GM18909 (cell line): ENCODE results near the gene MED10.
A peak's percentile ranks its signal among the peaks of the same experiment; 100 is the strongest.

Source experiments
- ATAC-seq: cut with Tn5 transposase; IDR thresholded peaks from one replicate; pipeline ENCODE4 v1.9.1; 2021; ENCODE audit warnings: mild to moderate bottlenecking; ENCODE audit not compliant: unreplicated experiment, poor library complexity

MED10 gene

DNA sequence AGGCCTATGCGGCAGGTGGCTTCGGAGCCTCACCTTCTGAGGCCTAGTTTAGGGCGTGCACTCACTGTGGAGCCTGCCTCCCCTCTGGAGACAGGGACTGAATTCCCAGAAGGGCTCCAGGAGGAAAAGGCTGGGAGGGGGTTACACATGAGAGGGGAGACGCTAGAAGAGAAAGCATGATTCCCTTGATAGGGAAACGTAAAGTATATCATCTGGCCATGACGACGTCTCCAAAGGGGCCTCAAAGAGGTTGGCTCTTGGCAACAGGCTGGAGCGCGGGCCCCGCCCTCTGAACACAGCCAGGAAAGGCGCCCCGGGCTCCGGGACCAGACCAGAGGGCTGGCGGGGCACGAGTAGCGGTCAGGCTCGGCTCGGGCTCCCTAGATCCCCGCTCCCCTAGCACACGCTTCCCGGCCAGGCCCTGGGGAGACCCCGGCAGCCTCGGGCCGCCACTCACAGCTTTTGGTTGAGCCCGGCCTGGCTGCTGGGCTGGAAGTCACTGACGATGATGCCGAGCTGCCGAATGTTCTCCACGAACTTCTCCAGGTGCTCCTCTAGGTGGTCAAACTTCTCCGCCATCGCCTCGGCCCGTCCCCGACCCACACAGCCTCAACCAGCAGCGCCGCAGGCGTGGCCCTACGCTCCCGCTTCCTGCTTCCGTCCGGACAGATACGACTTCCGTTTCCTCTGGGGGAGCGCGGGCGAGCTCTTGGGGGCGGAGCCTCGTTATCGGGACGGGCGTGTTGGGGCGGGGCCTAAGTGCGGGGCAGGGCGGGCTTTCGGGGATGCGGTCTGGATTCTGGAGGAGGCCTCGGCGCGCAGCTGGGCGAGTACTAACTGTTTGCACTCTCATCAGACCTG is at the start of gene MED10:
TSS of gene MED10 (minus strand) at position 643 of the 861 bp plus-strand sequence. CDS start at position 579, 64 bp downstream.
- ATAC-seq, result peak; percentile 99

GRCh38 chr5:6427694-6428093 is 49.3 kb upstream of the MED10 start:
- no peak for ATAC-seq

- ATAC-seq, result no peak
Observed at GRCh38 chr5:6424700-6425099, 46.4 kb upstream of the MED10 start.

- no peak for ATAC-seq
Observed at GRCh38 chr5:6424110-6424659, 45.8 kb upstream of the MED10 start.

GRCh38 chr5:6423327-6424109 is 45.2 kb upstream of the MED10 start:
- no peak for ATAC-seq

DNA sequence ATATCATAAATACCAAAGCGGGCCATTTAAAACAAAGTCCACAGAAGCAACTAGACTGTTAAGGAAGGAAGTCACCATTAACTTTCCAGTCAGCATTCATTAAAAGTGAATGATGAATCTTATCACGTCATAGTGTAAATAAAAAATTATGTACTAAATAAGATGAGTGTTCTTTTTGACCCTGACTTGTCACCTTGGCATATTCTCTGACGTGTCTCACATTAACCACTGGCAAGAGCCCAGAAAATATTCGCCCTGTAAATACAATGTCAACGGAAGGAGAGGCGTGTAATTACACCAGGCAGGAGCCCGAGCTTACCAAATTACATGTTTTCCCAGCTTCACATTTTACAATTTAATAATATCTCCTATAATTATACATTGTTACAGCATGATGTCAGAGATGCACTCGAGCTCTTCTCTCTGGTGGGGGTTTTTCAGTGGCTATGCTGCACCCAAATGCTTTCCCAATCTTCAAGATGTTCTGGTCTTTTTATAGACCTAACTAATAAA is 41.0 kb upstream of the MED10 start:
- no peak for ATAC-seq

DNA sequence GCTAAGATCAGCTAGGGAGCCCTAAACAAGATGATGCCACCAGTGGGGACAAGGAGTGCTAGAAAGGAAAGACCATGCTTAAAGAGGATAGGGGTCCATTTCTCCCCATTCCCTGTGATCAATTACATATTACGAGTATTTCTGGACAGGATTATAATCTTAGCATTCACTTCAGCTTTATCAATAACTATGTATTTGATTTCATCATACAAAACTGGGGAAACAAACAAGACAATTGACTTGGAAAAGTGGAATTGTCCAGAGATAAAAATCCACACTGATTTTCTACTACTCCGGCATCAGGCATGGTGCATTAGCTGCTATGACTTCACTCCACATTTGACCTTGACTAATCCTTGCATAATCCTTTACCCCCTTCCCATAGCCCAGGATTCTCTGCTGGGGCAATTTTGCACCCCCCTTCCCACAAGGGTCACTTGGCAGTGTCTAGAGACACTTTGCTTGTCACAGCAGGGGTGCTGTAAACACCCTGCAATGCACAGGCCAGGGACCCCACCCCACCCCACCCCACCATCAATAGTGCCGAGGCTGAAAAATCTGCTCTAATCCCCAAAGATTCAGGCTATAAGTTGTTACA is 40.4 kb upstream of the MED10 start:
- ATAC-seq, result no peak

DNA sequence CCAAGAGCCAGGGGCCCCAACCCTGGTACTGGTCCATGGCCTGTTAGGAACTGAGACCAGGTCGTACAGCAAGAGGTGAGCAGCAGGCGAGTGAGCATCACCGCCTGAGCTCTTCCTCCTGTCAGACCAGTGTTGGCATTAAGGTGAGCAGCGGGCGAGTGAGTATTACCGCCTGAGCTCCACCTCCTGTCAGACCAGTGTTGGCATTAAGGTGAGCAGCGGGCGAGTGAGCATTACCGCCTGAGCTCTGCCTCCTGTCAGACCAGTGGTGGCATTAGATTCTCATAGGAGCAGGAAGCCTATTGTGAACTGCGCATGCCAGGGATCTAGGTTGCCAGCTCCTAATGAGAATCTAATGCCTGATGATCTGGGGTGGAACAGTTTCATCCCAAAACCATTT is 39.3 kb upstream of the MED10 start:
- no peak for ATAC-seq

DNA sequence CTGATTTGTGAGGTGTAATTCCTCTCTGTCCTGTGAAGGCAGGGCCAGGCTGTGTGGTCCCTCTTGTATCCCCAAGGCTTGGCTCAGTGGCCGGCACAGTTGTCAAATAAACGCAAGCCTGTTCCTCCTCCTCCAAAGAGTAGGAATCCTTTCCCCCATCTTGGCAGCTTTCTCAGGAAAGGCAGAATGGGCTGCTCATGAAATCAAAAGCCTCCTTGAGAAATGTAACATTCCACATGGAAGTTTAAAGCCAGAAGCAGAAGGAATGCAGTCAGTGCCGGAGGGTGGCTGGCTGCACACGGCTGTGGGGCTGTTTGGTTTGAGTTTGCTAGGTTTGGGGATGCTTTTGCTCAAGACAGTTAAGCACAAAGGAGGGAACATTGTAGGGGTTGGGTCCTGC is 34.5 kb upstream of the MED10 start:
- no peak for ATAC-seq

GRCh38 chr5:6411141-6411540 is 32.8 kb upstream of the MED10 start:
- ATAC-seq, result no peak

- ATAC-seq, result no peak
Observed at GRCh38 chr5:6410421-6410820, 32.1 kb upstream of the MED10 start.

GRCh38 chr5:6408627-6409446 is 30.5 kb upstream of the MED10 start:
- ATAC-seq, result no peak

DNA sequence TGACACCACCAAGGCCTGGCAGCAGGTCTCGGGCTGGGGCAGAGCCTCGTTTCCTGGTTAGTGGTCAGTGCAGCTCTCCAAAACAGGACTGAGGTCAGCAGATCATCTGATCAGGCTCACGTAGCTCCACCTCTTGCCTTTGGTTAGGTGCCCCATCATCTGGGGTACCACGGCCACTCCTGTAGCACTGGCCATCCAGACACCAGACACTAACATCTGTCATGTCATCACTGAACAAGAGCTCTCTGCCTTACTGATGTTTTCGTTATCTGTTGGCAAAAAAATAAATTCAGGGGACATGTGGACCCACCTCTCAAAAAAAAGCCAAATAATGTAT is 29.9 kb upstream of the MED10 start:
- ATAC-seq, result no peak

DNA sequence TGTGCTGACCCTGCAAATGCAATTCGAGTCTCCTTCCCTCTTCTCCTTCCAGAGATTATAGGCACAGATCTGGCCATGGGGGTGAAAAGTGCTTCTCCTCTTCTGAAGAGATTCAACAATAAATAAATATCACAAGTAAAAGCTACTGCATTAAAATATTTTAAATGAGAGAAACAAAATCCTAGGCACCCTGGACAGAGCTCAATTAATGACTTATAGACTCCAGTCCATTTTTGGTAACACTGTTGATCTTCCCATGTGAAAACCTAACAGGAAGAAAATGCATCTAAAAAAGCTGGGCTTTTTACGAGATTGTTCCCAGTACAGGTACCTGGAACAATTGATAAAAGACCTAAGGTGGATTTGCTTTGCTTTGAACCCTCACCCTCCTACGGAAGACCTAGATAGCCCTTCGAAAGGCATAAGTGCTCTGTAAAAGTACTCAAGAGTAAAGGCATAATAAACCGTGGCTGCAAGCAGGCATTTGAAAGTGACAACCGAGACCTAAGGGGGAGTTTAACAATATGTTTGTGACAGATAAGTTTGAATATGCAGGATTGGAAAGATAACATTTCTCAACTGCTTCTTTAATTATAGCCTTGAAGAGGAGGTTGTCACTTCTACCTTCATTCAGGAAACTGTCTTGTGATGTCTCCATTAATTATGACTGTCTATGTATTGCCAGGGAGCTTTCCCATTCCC is 29.4 kb upstream of the MED10 start:
- no peak for ATAC-seq

DNA sequence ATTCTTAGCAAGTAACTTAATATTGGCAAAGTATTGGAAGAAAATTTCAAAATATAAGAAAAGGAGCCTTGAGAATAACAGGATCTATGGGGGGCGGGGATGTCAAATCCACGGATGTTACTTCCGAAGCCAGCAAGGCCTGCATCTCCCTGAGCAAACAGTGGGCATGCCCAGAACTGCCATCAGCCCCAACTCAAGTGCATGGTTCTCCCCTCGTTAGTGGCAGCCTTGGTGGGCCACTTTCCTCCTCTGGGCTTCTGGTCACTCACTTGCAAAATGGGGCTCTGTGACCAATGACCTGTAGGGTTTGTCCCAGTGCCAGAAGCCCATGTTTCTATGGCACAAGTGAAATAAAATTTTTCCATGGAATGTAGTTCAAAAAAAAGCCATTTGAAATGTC is 27.2 kb upstream of the MED10 start:
- no peak for ATAC-seq

DNA sequence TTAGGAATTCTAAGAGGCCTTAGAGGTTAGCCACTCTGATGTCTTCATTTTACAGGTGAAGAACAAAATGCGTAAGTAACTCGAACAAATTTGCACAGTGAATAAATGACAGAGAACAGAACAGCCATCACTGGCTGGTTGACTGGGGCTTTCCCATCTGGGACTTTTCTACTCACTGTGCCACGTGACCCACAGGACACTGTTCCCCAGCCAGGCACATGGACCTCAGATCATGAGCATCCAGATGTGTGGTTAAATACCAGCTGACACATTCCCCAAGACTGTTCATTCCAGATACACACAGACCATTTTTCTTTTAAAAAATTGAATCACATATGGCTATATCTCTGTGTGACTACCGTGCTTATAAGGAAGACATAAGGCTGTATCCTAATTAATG is 25.8 kb upstream of the MED10 start:
- peak; percentile 54 for ATAC-seq

- ATAC-seq, result no peak
Observed at GRCh38 chr5:6403416-6403815, 25.1 kb upstream of the MED10 start.

DNA sequence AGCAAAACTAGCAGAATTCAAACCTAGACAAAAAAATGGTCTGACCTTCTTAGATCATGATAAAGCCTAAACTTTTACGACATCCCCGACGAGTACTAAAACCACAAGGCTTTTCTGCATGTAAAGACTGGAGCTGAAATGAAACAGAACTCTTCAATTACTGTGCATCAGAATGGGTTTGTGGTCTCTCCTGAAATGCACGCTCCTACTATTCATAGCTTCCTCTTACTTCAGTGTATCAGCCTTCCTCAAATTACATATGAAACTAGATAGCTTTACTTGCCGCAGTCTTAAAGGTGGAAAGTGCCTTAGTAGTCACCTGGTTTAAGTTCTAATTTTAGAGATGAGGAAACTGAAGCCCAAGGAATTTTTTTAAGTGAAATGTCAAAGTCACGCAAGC is 24.6 kb upstream of the MED10 start:
- peak; percentile 51 for ATAC-seq

DNA sequence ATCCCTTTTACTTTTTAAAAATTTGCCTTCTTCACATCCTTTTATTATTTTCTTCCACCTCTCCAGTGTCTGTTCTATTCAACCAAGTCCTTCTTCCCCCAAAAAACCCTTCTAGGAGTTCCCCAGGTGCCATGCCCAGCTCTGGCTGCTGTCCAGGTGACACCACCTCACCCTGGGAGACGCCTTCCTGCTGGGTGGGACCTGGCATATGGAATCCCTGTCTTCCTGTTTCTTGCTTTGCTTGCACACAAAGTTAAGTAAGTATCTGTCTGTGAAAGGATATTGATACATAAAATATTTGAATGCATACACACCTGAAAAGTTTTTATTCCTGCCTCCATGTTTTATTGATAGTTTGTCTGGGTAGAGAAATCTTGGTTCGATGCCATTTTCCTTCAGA is 23.1 kb upstream of the MED10 start:
- no peak for ATAC-seq
